ENCODE data around the gene ADORA1. TPM values are rescaled to one million over a fixed set of nuclear protein-coding genes. Genes with fewer than 3 reads are reported as not detected.

ADORA1 gene
- total and polyA plus RNA-seq, 2 donors from 2014 or later, result 4.9 to 21.2 TPM

DNA sequence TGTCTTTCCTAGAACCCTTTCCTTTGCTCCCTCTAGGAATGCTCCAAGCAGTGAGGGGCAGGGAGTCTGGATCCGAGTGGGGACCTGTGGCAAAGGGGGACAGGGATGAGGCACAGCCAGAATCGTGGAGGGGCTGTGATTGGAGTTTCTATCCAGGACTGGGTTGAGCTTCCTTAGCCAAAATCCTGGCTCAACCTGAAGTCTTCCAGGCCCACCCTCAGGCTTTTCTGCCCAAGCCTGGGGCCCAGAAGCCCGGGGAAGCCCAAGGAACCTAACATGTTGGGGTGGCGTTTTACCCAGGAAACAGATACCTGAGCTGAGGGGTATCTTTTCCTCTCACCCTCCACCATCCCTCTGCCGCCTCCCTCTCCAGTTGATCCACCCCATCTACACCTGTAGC lies 47.1 kb upstream of the ADORA1 start:
- Histone ChIP-seq H3K9ac (ENCODE audit: low read length in 3 of 3) (no peak overlapping the region), H3K27ac (ENCODE audit: low read depth in 2 of 2, low read length in 2 of 2) (no peak overlapping the region), H3K4me3 (ENCODE audit: low read length in 3 of 3) (no peak overlapping the region), H3K27me3 (ENCODE audit: control insufficient read depth, insufficient read depth, low read length) (no peaks in the 10 kb centered on the region), H3K36me3 (ENCODE audit: control insufficient read depth in 2 of 3, insufficient read depth in 3 of 3, low read length in 3 of 3) (no peaks in the 10 kb centered on the region), H3K4me1 (ENCODE audit: control insufficient read depth in 2 of 3, insufficient read depth in 2 of 3, low read depth in 1 of 3, low read length in 3 of 3) (peaks cover 0 to 11% (median 9%) of the 10 kb centered on the region in 3 donors), H3K9me3 (ENCODE audit: control insufficient read depth in 2 of 3, insufficient read depth in 1 of 3, low read length in 3 of 3) (no peaks in the 10 kb centered on the region)
- TF ChIP-seq, protein P1, sequence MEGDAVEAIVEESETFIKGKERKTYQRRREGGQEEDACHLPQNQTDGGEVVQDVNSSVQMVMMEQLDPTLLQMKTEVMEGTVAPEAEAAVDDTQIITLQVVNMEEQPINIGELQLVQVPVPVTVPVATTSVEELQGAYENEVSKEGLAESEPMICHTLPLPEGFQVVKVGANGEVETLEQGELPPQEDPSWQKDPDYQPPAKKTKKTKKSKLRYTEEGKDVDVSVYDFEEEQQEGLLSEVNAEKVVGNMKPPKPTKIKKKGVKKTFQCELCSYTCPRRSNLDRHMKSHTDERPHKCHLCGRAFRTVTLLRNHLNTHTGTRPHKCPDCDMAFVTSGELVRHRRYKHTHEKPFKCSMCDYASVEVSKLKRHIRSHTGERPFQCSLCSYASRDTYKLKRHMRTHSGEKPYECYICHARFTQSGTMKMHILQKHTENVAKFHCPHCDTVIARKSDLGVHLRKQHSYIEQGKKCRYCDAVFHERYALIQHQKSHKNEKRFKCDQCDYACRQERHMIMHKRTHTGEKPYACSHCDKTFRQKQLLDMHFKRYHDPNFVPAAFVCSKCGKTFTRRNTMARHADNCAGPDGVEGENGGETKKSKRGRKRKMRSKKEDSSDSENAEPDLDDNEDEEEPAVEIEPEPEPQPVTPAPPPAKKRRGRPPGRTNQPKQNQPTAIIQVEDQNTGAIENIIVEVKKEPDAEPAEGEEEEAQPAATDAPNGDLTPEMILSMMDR (IDR thresholded peaks at IDR 0.05; ENCODE audit: borderline replicate concordance, extremely low read depth, insufficient read depth), result no peak
- DNase-seq (peak in 1 of 5 donors; percentile 16), FAIRE-seq (no peak)
- intact Hi-C loops (cut with DNase I), result no loop called here

DNA sequence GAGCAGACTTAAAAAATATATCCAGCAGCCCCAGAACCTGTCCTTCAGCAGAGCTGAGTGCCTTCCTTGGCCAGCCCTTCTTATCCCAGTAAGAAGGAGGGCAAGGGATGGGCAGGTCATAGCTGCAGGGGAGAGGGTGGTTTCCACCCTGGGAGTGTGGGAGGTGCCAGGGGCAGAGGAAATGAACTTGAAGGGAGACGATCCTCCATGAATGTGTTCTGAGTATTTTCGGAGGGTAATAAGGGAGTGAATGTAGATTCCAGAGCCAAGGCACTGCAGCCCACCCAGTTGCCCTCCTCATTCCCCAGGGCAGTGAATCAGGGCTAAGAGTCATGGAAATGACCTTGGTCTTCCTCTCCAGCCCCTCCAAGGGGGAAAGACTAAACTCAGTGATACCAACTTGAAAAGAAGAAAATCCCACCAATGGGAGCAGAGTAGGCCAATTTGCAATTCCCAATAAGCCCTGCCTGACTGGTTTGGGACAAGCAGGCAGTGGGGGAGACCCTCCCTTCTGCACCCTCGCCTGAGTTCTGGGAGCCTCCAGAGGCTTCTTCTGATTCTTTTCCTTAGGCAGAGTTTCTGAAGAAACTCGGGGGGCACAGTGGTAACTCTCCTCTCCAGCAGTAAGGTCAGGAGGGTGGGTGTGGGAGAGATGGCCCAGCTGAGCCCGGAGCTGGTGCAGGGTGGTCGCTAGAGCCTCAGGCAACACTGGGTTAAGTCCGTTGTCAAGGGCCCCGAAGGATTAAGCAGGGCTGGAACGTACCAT lies 45.9 kb upstream of the ADORA1 start:
- intact Hi-C loops (cut with DNase I), result no loop called here
- TF ChIP-seq, protein P1 (IDR thresholded peaks at IDR 0.05; ENCODE audit: borderline replicate concordance, extremely low read depth, insufficient read depth), result no peak
- Histone ChIP-seq H3K27me3 (ENCODE audit: control insufficient read depth, insufficient read depth, low read length) (no peaks in the 10 kb centered on the region), H3K36me3 (ENCODE audit: control insufficient read depth in 2 of 3, insufficient read depth in 3 of 3, low read length in 3 of 3) (no peaks in the 10 kb centered on the region), H3K27ac (ENCODE audit: low read depth in 2 of 2, low read length in 2 of 2) (no peak overlapping the region), H3K9ac (ENCODE audit: low read length in 3 of 3) (no peak overlapping the region), H3K4me1 (ENCODE audit: control insufficient read depth in 2 of 3, insufficient read depth in 2 of 3, low read depth in 1 of 3, low read length in 3 of 3) (peaks cover 0 to 9% (median 4%) of the 10 kb centered on the region in 3 donors), H3K4me3 (ENCODE audit: low read length in 3 of 3) (no peak overlapping the region), H3K9me3 (ENCODE audit: control insufficient read depth in 2 of 3, insufficient read depth in 1 of 3, low read length in 3 of 3) (no peaks in the 10 kb centered on the region)
- FAIRE-seq (no peak), DNase-seq (peak in 1 of 5 donors; percentile 30)

DNA sequence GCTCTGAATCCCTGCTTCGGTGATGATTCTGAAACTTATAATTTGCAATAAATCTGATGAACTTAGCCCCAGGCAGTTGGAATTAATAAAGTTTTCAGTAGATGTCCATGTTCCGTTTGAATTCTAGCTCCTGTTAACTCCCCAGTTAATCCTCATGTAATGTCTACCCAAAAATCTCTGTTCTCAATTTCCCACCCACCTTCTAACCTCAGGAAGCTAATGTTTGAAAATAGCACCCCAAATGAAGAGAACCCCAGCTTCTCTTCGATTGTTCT lies 45.4 kb upstream of the ADORA1 start:
- DNase-seq (no peak), FAIRE-seq (no peak)
- H3K4me1 ChIP-seq (ENCODE audit: control insufficient read depth in 2 of 3, insufficient read depth in 2 of 3, low read depth in 1 of 3, low read length in 3 of 3), result peaks cover 0 to 9% (median 4%) of the 10 kb centered on the region in 3 donors
- no peaks in the 10 kb centered on the region for H3K36me3 ChIP-seq (ENCODE audit: control insufficient read depth in 2 of 3, insufficient read depth in 3 of 3, low read length in 3 of 3)
- H3K9me3 ChIP-seq (ENCODE audit: control insufficient read depth in 2 of 3, insufficient read depth in 1 of 3, low read length in 3 of 3), result no peaks in the 10 kb centered on the region
- no peaks in the 10 kb centered on the region for H3K27me3 ChIP-seq (ENCODE audit: control insufficient read depth, insufficient read depth, low read length)
- intact Hi-C loops (cut with DNase I), result no loop called here
- no peak overlapping the region for H3K27ac ChIP-seq (ENCODE audit: low read depth in 2 of 2, low read length in 2 of 2)
- no peak overlapping the region for H3K9ac ChIP-seq (ENCODE audit: low read length in 3 of 3)
- no peak overlapping the region for H3K4me3 ChIP-seq (ENCODE audit: low read length in 3 of 3)
- TF ChIP-seq, protein P1 (IDR thresholded peaks at IDR 0.05; ENCODE audit: borderline replicate concordance, extremely low read depth, insufficient read depth), result no peak
